ENCODE results near the gene FOXR1. TPM values are rescaled to one million over a fixed set of nuclear protein-coding genes. Genes with fewer than 3 reads are reported as not detected.

The FOXR1 gene
- total and polyA plus RNA-seq, 10 donors: not detected

- intact Hi-C loops (cut with DNase I; ENCODE audit: low total_unique reads): no loop called here
- Histone ChIP-seq H3K36me3 (no peaks in the 10 kb centered on the region), H3K27me3 (replicated peaks in 1 of 7) (no peaks in the 10 kb centered on the region), H3K27ac (no peak overlapping the region), H3K4me3 (no peak overlapping the region), H3K9me3 (no peaks in the 10 kb centered on the region), H3K4me1 (peaks cover 24 to 50% (median 31%) of the 10 kb centered on the region in 6 donors)
- DNase-seq: no peak
- TF ChIP-seq, protein P1, sequence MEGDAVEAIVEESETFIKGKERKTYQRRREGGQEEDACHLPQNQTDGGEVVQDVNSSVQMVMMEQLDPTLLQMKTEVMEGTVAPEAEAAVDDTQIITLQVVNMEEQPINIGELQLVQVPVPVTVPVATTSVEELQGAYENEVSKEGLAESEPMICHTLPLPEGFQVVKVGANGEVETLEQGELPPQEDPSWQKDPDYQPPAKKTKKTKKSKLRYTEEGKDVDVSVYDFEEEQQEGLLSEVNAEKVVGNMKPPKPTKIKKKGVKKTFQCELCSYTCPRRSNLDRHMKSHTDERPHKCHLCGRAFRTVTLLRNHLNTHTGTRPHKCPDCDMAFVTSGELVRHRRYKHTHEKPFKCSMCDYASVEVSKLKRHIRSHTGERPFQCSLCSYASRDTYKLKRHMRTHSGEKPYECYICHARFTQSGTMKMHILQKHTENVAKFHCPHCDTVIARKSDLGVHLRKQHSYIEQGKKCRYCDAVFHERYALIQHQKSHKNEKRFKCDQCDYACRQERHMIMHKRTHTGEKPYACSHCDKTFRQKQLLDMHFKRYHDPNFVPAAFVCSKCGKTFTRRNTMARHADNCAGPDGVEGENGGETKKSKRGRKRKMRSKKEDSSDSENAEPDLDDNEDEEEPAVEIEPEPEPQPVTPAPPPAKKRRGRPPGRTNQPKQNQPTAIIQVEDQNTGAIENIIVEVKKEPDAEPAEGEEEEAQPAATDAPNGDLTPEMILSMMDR (IDR thresholded peaks at IDR 0.05 in 8 of 11, conservative IDR thresholded peaks at IDR 0.05 in 3 of 11): no peak
- TF ChIP-seq POLR2AphosphoS5 (IDR thresholded peaks at IDR 0.05): no peak
- TF ChIP-seq POLR2A (IDR thresholded peaks at IDR 0.05): no peak
These were observed 40.0 kb upstream of the FOXR1 start for GRCh38 chr11:118931571-118931970.

- peaks cover 8 to 31% (median 13%) of the 10 kb centered on the region in 6 donors for H3K4me1 ChIP-seq
- H3K4me3 ChIP-seq: no peak overlapping the region
- intact Hi-C loops (cut with DNase I; ENCODE audit: low total_unique reads): no loop called here
- H3K27ac ChIP-seq: no peak overlapping the region
- TF ChIP-seq POLR2A (IDR thresholded peaks at IDR 0.05) (no peak), POLR2AphosphoS5 (IDR thresholded peaks at IDR 0.05) (no peak)
- TF ChIP-seq, protein P1 (IDR thresholded peaks at IDR 0.05 in 8 of 11, conservative IDR thresholded peaks at IDR 0.05 in 3 of 11): no peak
- no peak for DNase-seq
- WGBS, 5 donors: 52 to 72% (median 71%) methylated on average over 4 of the region's 4 CpGs
- H3K36me3 ChIP-seq: no peaks in the 10 kb centered on the region
- H3K9me3 ChIP-seq: no peaks in the 10 kb centered on the region
- no peaks in the 10 kb centered on the region for H3K27me3 ChIP-seq (replicated peaks in 1 of 7)
These were observed 38.1 kb upstream of the FOXR1 start for GRCh38 chr11:118933486-118933885.

DNA sequence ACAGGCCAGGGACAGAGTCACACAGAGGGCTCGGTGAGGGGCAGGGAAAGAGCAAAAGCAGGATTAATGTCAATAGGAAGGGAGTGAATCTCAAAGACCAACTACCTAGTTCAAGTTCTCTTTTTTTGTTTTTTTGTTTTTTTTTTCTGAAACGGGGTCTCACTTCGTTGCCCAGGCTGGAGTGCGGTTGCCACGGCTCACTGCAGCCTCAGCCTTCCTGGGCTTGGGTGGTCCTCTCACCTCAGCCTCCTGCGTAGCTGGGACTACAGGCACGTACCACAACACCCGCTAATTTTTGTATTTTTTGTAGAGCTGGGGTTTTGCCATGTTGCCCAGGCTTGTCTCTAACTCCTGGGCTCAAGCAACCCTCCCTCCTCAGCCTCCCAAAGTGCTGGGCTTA, 36.2 kb upstream of the FOXR1 start:
- no peaks in the 10 kb centered on the region for H3K36me3 ChIP-seq
- peaks cover 10 to 34% (median 12%) of the 10 kb centered on the region in 6 donors for H3K4me1 ChIP-seq
- DNase-seq: no peak
- H3K27ac ChIP-seq: no peak overlapping the region
- H3K4me3 ChIP-seq: no peak overlapping the region
- no peaks in the 10 kb centered on the region for H3K9me3 ChIP-seq
- no peaks in the 10 kb centered on the region for H3K27me3 ChIP-seq (replicated peaks in 1 of 7)
- intact Hi-C loops (cut with DNase I; ENCODE audit: low total_unique reads): no loop called here
- TF ChIP-seq, protein P1 (IDR thresholded peaks at IDR 0.05 in 8 of 11, conservative IDR thresholded peaks at IDR 0.05 in 3 of 11): no peak
- peak in 2 of 3 donors; percentile 10 to 42 for TF ChIP-seq POLR2AphosphoS5 (IDR thresholded peaks at IDR 0.05)
- WGBS, 5 donors: 52 to 77% (median 59%) methylated on average over 8 of the region's 8 CpGs

DNA sequence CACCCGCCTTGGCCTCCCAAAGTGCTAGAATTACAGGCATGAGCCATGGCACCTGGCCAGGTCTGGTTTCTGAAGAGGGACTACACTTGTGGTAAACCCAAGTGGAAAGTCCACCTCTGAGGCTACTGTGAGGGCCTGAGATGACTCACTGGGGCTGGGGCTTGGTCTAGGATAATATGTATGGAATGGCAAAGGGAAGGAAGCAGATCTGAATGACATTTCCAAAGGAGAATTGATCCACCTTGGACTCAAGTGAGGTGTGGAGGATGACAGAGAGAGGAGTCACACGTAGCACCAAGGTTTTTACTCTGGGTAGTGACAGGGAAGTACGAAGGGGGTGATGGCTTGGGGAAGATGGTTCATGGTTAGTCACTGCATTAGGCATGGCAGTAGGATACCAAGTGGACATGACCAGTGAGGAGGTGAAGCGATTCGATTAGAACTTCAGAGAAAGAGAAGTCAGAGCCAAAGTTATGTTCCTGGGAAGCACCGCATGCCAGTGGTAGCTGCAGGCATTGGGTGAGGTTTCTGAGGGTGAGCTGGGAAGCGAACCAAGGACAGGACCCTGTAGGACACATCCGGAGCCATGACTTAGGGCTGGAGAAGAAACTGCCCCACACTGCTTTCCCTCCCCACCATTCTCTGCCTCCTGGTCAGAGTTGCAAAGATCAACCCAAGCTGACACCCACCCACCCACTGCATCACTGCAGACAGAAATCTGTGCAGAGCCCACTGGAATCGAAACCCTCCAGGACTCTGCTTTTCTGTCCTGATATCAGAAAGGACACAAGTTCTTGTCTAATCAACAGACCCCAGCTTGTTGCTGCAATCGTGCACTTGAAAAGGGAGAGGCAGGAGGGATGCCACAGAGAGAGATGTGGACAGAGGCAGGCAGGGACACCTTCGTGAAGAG, 32.8 kb upstream of the FOXR1 start:
- 73 to 87% (median 85%) methylated on average over 11 of the region's 11 CpGs for WGBS, 5 donors
- intact Hi-C loops (cut with DNase I; ENCODE audit: low total_unique reads): no loop called here
- Histone ChIP-seq H3K27me3 (replicated peaks in 1 of 7) (no peaks in the 10 kb centered on the region), H3K4me3 (no peak overlapping the region), H3K27ac (no peak overlapping the region), H3K4me1 (peaks cover 9 to 32% (median 12%) of the 10 kb centered on the region in 6 donors), H3K36me3 (no peaks in the 10 kb centered on the region), H3K9me3 (no peaks in the 10 kb centered on the region)
- no peak for TF ChIP-seq POLR2AphosphoS5 (IDR thresholded peaks at IDR 0.05)
- TF ChIP-seq, protein P1 (IDR thresholded peaks at IDR 0.05 in 8 of 11, conservative IDR thresholded peaks at IDR 0.05 in 3 of 11): no peak
- TF ChIP-seq POLR2A (IDR thresholded peaks at IDR 0.05): no peak
- no peak for DNase-seq
